Activated gamma-delta T cell treated with Interleukin-2 at 50 U/mL for 16 hours (primary cell): ENCODE results near the gene GALNT4.

ENCODE experiments used
- DNase-seq: peaks from one replicate; pipeline ENCODE4 v3.0.0-alpha.2; 2020

The GALNT4 gene

GRCh38 chr12:89528434-89528833, 3.8 kb upstream of the GALNT4 start:
- no peak for DNase-seq

- peak; percentile 48 for DNase-seq
Measured at GRCh38 chr12:89525824-89526770, 1.5 kb upstream of the GALNT4 start, which contains the start of gene POC1B. Gene POC1B, minus strand, starts transcription at chr12:89526047. Its CDS starts 152 bp downstream, at chr12:89525895.

- peak; percentile 21 for DNase-seq
Measured at GRCh38 chr12:89525305-89525823, 768 bp upstream of the GALNT4 start.

- no peak for DNase-seq
Measured at GRCh38 chr12:89523843-89524540, 604 bp downstream of the GALNT4 start.

DNA sequence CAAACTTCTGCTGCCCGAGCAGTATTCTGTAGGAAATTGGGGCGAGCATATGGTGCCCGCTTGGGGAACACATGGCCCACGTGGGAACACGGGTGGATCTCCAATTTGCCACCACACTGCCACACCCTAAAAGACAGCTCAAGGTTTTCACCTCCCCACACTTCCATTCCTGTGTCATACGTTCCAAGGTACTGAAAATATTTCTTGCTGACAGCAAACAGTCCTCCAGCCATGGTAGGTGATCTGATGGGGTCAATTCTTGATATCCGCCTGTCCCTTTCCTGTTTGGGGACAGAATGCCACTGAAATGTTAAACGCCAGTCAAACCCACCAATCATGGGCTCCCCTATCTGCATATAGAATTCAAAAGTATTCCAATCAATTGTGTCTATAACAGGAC, 1.2 kb downstream of the GALNT4 start:
- DNase-seq = no peak

DNA sequence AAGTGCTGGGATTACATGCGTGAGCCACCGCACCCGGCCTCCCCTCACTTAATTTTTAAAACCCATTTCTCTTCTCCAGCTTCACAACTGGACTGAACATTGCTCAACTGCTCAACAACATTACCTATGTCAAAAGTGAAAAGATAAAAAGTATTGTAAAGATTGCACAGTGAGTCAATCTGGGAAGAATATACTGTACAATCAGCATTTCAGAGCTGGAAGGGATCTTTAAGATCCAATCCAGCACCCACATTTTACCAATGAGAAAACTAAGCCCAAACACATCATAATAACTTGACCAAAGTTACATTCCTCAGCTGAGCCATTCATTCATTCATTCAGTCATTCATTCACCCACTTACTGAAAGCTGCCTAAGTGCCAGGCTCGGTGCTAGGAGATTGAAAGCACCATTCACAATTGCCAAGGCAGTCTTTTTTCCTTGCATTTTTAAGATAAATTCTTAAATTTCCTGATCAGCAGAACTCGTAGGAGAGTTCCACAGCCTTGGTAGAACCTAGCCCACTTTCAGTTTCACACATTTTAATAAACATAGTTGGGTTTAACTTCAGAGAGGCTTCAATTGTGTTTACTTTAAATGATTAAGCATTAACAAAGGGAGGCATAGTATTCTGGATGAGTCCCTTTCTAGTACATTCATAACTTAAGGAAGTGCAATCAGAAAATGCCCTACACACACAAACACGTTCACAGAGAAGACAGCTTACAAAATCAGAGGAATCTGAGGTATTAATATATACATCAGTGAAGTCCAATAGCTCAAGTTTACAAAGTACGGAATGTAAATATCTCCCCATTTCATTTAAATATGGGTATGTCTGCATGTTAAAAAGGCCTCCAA, 3.0 kb downstream of the GALNT4 start:
- no peak for DNase-seq

- no peak for DNase-seq
Measured at GRCh38 chr12:89517720-89518119, 6.9 kb downstream of the GALNT4 start.

- DNase-seq = no peak
Measured at GRCh38 chr12:89516633-89517032, 8.0 kb downstream of the GALNT4 start.

DNA sequence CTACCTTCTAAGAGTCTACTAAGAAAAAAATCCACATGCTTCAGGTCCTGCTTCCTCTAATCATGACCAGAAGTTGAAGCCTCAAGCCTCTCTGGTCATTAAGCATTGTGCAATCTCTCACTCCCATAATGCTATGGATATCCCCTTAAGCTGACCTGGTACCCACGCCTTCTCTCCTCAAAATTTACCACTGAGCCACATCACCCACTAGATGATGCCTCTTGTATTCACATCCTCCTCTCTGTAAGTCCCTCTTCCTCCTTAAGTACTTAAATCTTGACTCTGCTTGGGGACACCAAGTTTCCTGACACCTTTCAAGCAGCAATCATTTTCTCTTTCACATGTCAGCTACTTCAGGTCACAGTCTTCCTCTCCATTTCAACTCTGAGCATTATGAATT, 9.8 kb downstream of the GALNT4 start:
- no peak for DNase-seq

- no peak for DNase-seq
Measured at GRCh38 chr12:89513544-89513943, 11.1 kb downstream of the GALNT4 start.

GRCh38 chr12:89507015-89507824, 17.4 kb downstream of the GALNT4 start:
- no peak for DNase-seq

- no peak for DNase-seq
Measured at GRCh38 chr12:89506050-89506449, 18.5 kb downstream of the GALNT4 start.

DNA sequence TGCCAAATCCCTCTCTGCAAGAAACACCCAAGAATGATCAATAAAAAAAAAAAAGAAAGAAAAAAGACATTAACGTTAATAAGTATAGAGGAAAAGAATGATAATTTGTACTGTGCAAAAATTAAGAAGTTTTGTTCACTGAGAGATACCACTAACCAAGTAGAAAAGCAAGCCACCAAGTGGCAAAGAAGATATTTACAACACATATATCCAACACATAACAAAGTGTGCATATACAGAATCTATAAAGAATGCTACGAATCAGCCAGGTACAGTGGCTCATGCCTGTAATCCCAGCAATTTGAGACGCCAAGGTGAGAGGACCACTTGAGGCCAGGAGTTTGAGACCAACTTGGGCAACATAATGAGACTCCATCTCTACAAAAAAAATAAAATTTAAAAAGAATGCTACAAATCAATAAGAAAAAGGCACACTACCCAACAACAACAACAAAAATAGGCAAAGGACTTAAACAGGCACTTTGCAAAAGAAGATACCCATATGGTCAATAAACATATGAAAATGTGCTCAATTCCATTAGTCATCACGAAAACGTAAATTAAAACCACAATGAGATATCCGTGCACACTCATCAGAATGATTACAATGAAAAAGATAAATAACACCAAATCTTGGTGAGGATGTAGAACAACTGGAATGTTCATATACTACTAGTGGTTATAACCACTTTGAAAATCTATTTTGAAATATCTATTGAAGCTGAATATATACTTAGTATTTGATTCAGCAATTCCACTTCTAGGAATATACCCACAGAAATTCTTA, 19.8 kb downstream of the GALNT4 start:
- no peak for DNase-seq

DNA sequence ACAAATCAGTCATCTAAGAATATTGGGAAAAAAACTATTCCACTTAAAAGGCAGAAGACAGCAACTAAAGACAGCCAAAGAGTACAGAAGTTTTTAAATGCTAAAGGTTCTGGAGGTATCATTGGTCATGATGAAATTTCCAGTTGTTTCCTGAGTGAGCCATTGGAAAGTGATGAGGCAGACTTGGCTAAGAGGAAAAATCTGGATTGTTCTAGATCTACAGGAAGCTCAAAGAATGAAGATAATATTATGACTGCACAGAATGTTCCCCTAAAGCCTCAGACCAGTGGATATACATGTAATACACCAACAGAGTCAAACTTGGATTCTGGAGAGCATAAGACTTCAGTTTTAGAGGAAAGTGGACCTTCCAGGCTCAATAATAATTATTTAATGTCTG, 22.8 kb downstream of the GALNT4 start:
- DNase-seq = no peak

- DNase-seq = no peak
Measured at GRCh38 chr12:89499857-89500256, 24.7 kb downstream of the GALNT4 start.

DNA sequence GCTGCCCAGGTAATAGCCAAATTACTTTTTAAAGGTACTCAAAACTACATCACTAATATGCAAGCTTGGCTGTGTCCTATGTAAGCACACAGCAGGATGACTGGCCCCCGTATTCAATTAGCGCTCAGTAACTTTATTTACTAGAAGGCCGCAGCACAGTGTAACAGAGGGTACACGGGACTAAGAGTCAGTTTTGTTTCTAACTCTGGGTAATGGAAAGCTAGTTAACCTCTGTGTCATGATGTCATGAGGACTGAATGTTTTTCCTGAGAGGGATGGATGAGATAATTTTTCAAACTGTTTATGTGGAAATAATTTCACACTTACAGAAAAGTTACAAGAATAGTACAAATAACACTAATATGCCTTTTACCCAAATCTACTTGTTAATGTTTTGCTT, 27.1 kb downstream of the GALNT4 start:
- DNase-seq = no peak

- DNase-seq = no peak
Measured at GRCh38 chr12:89497005-89497404, 27.6 kb downstream of the GALNT4 start.

GRCh38 chr12:89494411-89495231, 30.0 kb downstream of the GALNT4 start:
- no peak for DNase-seq

GRCh38 chr12:89493670-89494302, 30.8 kb downstream of the GALNT4 start:
- DNase-seq = no peak

- no peak for DNase-seq
Measured at GRCh38 chr12:89492883-89493282, 31.7 kb downstream of the GALNT4 start.
